COLO668 (cell line): ENCODE data around the gene ALX4.

Source experiments
- DNase-seq: peaks from one replicate; lab custom pipeline; 2025; ENCODE audit not compliant: unreplicated experiment; lab: John Stamatoyannopoulos, UW

Gene ALX4

DNA sequence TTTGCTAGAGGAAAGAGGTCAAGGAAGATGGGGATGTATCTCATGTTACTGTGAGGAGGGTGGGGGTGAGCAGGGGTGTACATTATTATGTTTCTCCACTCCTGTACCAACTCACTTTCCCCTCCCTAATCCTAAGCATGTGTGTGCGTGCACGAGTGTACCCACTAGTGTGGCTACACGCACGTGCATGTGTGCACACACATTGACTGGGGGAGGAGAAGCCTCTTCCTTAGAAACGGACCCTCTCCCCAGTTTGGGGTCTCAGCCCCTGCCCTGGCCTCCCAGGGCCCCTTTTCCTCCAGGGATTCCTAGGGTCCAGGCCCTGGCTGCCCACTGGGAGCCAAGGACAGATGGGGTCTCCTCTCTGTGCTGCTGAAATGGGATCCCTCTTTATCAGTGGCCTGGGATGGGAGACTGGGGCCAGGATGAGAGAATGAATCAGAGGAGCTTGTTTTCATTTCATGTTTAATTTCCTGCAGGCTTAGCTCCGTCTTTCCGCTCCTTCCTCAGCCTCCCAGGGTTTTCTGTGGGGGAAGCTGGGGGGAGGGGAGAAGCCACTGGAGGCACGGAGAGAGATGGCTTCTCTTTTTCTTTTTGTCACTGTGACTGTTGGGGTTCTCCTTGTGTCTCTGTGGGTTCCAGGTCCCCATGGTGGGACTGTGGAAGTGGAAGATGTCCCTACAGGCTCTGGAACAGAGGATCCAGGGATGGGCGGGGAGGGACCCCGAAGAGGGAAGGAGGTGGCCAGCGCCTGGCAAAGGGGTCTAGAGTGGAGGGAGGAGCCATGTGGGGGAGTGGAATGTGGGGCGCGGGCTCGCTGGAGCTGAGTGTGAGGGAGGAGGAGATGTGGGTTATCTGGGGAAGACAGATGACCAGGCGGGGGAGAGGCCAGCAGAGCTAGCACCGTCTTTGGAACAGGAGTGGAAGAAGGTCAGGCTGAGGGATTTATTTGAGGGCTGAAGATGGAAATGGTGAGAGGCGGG, 40.3 kb downstream of the ALX4 start:
- no peak for DNase-seq

DNA sequence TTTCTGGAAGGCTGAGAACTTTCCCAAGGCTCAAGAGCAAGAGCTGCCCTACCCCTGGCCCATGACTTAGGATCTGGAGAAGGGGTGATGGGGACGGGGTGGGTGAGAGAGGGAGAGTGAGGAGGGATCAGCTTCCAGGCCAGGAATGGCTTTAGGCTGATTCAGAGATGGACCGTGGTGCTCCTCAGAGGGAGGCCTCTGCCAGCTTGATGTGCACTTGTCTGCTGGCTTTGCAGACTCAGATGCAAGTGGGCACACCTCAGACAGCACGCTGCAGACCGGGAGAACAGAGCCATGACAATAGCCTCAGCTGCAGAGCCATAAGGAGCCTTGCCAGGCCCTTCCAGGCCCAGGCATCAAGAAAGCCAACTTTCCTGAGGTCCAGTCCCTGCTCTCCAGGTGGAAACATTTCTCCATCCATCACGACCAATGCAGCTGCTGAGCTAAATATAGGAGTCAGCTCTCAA, 41.3 kb downstream of the ALX4 start:
- no peak for DNase-seq

DNA sequence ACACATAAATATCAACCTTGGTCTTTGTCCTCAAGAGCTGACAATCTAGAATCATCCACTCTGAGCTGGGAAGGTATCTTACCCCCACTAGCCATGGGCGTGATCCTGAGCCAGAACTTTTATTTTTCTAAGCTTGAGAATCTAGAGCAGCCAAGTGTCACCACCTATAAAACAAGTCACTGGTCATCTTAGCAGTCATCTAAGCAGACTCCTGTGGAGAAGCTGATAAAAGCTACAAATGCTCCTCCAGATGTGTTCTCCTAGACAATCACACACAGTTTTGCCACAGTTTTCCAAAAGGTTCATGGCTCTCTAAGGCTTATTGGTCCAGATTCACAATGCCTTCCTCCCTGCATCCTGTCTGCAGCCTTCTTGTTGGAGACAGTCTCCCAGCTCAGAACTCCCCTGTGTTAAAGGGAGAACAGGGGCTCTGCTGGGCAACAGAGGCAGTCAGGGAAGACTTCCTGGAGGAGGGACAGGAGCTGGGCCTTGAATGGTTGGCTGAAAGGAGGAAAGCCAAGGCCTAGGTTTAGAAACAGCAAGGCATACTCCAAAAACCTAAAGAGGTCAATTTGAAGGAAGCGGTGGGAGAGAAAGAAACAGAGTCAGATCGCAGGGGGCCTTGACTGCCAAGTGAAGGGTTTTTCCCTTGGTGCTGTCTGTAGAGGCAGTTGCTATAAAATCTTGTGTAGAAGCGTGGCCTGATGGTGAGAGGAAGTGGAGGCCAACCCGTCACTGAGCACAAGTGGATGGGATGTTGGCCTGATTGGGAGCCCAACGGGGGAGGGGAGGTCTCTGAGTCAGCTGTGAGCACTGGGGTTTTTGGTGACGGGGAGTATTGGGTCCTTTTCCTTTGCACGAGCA, 42.0 kb downstream of the ALX4 start:
- DNase-seq, result no peak

DNA sequence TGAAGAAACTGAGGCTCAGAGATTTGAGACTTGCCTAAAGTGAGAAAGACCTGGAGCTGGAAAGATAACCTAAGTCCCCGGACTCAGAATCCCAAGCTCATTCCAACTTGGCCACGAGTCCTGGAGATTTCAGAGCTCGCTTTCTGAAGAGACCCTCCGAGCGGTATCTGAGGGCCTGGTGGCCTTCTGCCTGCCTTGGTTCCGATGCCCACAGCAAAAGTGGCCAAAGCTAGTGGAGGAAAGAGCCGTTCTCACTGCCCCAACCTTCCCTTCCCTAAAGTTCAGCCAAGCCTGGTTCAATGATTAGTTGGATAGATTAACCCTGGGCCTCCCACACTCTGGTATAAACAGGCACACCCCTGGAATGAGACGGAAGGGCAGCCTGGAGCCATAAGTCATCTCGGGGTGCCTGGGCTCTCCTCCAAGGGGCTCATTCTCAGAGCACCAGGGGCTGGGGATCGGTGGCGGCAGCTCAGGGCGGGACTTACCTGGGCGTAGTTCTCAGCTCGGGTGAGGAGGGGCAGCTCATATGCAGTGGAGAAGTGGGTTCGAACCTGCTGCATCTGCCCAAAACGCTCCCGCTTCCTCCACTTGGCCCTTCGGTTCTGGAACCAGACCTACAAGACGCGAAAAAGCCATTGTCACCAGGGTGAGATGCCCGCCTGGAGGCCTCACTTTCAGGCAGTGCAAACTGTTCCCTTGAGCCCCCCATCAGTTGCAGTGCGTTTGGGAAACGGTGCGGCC, 42.8 kb downstream of the ALX4 start:
- no peak for DNase-seq

DNA sequence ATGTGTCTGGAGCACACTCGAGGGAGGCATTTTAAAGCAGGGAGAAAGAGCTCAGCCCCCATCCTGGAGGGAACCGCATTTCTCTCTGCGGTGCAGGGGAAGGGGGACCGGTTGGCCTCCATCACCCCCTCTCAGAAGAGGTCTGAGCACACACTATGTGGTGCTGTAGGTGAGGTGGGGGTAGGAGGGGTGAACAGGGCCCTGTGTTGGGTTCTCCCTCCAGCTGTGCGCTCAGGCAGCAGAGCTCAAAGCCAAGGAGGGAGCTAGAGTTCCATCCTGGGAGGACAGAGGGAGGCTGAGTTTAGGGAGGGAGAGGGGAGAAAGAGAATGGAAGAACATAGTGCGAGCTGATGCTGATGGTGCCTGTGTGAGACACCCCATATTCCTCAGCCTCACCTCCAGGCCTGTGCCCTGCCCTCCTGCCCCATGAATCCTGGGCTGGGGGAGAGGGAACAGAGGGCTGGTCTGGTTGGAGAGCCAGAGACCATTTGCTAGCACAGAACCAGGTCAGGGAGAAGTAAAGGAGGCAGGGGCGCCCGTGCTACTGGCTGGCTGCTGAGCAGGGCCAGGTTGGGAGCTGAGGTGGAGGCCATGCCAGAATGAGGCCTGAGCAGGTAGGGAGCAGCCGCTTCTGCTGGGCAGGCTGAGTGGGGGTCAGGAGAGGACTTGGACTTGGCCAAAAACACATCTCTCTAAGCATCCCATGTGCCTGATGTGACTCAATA, 43.7 kb downstream of the ALX4 start:
- DNase-seq, result no peak

DNA sequence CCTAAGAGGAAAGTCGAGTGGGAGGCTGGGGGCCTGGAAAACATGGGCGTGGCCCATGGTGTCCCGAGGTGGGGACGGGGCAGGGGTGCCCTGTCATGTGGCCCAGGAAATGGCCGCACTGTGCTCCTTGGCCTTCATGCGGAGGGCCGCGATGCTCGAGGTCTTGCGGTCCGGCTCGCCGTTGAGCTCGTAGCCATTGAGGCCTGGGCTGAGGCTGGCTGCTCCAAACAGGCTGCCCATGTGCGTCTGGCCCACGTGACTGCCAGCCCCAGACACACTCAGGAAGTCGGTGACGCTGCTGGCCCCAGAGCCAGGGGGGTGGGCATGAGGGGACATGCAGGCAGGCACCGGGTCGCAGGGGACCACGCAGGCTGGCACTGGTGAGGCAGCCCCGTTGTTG, 45.2 kb downstream of the ALX4 start:
- DNase-seq, result no peak

DNA sequence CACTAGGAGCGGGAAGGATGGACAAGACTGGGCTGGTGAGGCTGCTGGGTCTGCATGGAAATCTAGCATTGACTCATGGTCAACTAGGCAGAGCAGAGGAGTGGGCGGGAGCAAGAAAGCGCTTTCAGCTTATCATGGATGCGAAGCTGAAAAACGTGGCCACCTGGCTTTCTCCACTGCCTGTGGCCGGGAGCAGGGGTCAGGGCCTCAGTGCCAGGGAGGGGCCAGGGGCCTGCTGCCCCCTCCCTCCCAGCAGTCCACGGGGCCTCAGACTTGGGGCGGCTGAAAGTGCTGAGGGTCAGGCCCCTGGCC, 45.5 kb downstream of the ALX4 start:
- DNase-seq, result no peak

DNA sequence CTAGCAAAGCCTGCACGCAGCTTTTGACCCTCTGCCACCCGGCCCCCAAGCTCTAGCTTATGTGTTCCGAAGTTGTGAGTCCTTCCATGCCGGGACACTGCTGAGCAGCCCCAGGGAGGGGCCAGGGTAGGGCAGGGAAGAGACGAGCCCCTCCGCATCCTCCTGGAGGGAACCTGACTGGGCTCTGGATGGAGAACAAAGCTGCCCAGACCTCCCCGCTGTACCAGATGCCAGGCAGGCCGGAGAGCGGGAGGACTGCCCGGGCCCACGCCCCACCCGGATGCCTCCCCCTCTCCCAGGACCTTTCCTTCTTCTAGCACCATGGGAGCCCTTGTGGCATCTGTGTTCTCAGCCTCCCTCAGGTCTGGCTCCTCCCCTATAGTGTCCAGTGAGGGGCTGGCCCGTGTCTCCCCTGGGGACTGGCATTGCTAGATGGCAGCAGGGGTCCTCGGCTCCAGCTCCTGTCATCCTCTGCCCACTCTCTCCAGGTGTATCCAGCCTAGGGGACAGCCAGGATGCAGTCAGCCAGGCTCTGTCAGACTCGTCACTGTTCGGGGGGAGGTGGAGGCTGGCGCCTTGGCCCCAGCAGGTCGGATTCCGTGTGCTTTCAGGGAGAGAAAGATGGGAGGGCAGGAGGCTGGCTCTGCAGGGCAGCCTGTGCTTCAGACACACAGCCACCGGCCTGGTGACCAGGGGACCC, 46.1 kb downstream of the ALX4 start:
- no peak for DNase-seq

DNA sequence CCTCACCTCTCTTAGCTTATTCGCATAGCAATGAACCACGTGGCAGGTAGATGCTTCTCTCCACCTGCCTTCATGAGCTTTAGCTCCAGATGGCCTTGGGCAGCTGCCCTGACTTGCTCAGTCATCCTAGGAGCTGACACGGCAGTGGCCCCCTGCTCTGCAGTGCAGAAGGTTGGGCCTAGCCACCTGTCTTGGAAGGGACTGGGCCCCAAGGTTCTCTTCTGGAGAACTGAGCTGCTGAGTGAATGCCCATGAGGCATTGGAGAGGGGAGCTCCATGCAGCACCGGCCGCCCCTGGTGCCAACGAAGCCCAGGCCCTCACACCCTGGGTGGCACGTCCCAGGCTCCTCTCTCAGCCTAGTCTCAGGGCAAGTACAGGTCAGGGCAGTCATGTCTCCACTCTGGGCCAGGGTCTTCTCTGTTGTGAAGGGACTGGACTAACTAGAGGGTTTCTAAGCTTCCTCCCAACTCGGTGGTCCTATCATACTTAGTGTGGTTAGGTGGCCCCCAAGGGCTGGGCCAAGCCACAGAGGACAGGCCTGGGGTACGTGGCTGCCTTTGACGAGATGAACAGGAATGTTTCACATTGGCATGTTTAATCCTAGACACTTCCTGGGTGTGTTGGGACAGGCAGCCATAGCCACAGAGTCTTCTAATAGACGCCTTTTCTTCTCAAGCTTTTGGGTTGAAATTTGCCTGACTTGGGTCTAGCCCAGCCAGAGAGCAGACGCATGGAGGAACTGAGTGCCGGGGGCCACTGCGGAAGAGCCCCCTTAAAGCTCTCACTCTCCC, 47.9 kb downstream of the ALX4 start:
- DNase-seq, result no peak

DNA sequence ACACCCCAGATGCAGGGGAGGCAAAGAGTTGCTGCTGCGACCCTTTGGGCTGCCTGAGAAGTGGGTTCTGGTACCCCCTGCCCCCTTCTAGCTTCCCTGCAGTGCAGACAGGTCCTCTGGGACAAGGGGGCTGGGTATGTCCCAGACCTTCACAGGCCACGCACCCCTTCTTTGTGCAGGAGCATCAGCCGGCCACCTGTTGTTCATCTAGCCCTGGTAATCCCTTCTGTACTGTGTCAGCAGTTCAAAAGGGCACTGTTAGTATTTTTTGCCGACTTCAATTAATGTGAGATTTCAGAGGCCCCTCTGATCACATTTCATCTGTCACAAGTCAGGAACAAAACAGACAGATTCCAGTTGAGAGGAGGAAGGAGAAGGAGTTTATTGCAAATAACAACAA, 49.9 kb downstream of the ALX4 start:
- no peak for DNase-seq

DNA sequence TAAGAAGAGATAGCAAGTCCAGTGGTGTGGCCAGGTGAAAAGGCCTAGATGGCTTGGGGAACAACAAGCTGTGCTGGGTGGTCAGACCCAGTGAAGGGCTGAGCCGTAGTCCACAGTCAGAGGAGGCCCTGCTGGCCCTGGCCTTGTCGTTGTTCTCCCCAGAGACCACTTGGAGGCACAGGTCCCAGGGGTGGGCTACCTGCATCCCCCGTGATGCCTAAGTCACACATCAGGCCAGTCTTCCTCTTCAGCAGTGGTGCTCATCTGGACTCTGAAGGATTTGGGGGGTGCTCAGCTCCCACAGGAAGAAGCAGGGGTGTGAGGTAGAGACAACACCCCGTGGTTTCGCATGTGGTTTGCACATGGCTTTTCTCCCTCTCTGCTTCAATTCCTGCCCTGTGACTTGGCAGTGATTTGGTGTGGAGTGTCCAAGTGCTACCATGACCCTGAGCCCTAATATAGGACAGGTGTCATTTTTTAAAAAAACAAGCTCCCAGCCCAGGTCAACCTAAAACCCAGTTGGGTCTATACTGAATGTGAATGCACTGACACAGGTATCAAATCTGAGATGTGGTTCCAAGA, 51.0 kb downstream of the ALX4 start:
- DNase-seq, result no peak

DNA sequence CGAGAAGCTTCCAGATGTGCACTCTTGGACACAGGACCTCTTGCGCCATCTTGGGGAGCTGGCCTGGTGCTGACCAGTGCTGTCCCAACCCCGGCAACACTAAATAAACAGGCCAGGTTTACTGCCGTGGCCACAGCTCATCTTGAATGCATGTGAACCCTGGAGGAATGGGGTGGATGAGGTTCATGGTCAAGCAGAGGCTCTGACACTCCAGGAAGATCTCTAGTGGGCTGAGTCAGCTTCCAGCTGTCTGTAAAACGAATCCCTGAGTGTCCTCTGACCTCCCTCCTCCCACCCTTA, 51.8 kb downstream of the ALX4 start:
- no peak for DNase-seq

DNA sequence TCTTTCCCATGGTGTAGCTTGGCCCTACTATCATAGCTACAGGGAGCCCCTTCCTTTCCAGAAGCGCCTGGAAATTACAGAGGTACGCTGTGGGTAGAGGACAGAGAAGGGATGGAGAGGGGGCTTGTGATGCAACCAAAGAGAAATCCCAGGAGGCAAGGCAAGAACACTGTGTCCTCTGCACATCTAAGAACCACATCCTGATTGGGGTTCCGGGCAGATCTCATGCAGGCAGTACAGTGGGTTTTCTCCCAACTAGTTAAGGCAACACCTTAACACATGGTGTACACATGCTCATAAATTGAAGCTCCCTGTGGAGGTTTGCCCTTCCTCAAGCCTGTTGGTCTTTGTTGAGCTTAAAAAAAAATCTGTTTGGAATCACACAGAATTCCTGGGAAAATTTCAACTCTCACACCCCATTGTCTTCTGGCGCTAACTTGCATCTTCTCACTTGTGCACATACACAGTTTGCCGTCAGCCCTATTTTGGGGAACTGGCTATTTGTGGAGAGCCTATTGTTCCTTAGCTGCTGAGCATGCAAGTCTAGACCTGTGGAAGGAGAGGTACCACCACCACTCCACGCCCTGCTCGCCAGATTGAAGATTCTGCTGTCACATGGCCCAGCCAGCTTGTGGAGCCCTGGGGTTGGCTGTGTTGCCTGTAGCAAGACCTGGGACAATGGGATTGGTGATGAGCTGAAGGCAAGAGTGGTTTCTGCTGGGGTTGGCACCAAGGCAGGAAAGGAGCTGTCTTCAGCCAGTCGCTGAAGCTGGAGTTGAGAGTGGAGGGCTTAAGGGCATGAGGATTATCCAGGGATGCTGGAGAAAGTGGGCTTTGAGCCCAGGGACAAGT, 52.4 kb downstream of the ALX4 start:
- DNase-seq, result no peak

DNA sequence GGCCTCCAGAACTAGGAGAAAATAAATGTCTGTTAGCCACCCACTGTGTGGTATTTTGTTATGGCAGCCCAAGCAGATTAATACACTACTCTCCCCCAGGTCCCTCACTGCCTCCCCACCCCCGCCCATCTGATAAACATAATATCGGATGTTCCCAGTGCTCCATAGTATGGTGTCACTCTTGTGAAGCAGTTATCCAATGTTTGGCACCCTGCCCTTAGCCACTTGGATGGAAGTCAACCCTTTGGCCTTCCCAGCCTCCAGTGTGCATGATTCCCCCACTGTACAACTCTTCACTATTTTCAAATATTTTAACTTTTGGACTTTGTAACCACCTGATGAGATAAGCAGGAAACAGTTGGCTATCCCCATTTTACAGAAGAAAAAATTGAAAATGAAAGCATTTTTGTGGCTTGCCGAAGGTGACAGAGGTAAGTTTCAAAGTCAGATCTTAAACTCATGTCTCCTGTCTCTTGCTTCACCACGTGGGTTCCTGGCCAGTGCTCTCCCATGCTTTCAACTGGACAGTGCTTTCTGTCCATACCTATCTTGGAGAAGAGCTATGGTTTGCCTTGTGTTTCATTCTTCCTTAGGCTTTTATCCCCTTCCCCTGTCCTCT, 53.2 kb downstream of the ALX4 start:
- no peak for DNase-seq

DNA sequence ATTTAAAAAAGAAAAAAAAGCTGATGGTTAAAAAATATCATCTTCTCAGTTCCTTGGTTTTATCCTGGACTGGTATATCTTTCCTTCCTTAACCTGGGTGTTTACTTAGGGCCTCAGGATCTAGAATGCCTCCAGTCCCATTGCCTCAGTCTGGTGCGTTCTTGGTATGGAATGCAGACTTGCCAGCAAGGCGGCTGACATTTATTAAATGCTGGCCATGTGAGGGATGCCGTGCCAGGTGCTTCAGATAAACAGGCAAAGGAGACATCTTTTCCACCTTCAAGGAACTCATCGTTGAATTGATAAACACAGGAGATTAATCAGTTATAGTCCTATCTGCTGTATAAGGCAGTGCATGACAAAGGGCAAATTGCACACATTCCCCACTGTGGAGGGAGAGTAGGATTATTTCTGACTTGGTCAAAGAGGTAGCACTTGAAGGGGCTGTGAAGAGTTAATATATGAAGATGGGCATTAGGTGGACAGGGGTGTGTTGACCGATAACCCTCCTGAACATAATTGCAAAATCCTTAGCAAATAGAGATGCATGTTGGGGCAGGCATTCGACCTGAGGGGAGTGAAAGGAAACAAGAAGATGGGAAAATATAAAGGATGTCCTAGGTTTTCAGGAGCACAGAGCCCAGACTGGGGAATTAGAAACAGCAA, 54.4 kb downstream of the ALX4 start:
- DNase-seq, result no peak

DNA sequence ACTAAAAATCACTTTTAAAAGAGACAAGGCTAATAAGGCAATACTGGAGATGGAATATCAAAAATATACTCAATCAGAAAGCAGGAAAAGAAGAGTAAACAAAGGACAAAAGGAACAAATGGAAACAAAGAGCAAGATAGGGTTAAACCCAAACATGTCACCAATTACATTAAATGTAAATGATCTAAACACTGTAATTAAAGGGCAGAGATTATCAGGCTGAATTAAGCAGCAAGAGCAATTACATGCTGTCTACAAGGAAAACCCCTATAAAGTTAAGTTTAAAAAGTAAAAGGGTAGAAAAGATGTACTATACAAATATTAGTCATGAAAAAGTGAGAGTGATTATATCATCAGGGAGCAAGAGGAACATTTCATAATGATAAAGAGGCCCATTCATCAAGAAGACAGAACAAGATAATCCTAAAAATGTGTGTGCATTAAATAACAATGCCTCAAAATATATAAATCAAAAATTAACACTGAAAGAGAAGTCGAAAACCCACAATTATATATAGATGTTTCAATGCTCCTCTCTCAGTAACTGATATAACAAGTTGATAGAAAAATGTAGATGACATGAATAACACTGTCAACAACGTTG, 56.8 kb downstream of the ALX4 start:
- no peak for DNase-seq

DNA sequence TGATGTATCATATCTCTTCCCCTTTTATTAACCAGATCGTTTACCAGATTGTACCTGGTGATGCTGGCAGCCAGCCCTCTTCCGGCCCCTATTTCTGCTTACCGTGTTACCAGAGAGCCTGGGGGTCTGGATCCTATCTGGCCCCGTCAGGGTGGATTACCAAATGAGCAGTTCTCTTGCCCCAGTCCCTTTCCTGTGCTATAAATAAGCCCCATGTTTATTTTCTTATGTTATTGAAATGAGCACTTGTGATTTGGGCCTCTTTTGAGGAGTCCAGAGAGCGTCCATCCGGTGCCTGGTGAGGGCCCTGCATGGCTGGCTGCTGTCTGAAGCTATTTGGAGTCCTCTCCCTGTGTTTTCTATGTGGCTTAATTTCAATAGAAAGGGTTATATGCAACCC, 59.5 kb downstream of the ALX4 start:
- DNase-seq, result no peak
